ENCODE measurements around the gene EFNA2. TPM values are rescaled to one million over a fixed set of nuclear protein-coding genes. Genes with fewer than 3 reads are reported as not detected.

Gene EFNA2
- total RNA-seq, 1 experiment from 2014 or later: not detected

- Histone ChIP-seq H3K9ac (ENCODE audit: low read length) (no peak overlapping the region), H3K4me1 (ENCODE audit: insufficient read depth, low read length) (peaks cover 8% of the 10 kb centered on the region), H3K27me3 (ENCODE audit: low read length) (no peaks in the 10 kb centered on the region), H3F3A (ENCODE audit: low read length, unreplicated experiment) (no peaks in the 10 kb centered on the region), H4K20me1 (ENCODE audit: low read length) (no peaks in the 10 kb centered on the region), H3K9me2 (replicated peaks; ENCODE audit: low read length) (no peaks in the 10 kb centered on the region), H2AFZ (ENCODE audit: low read length) (no peak overlapping the region), H3K4me3 (ENCODE audit: low read length) (no peak overlapping the region), H3K79me2 (ENCODE audit: low read length) (no peaks in the 10 kb centered on the region), H3K36me3 (ENCODE audit: low read depth, low read length) (no peaks in the 10 kb centered on the region), H3K4me2 (ENCODE audit: low read length) (peak overlapping the region; percentile 66), H3K9me3 (ENCODE audit: low read length) (no peaks in the 10 kb centered on the region), H3K27ac (ENCODE audit: low read length) (no peak overlapping the region)
- ChIA-PET CTCF (interaction anchor here (1.2 kb wide), 1 partner anchor 41 kb away, joined by 3 read pairs; a partner anchor contains a TSS), POLR2A (ENCODE audit: unreplicated experiment) (no interaction called here)
- TF ChIP-seq EZH2phosphoT487 (IDR thresholded peaks at IDR 0.05; ENCODE audit: borderline replicate concordance, low read length): no peak
- intact Hi-C loops (cut with micrococcal nuclease): no loop called here
- DNase-seq: no peak
- no peak for ATAC-seq
- no TSS peak for BruUV-seq (replicated peaks)
Observed at GRCh38 chr19:1313695-1314613, 28.3 kb downstream of the EFNA2 start.

GRCh38 chr19:1315470-1316166 is 29.9 kb downstream of the EFNA2 start:
- no peak overlapping the region for H3K27ac ChIP-seq (ENCODE audit: low read length)
- DNase-seq: peak; percentile 50
- CTCF ChIA-PET: interaction anchor here (0.6 kb wide), 1 partner anchor 53 kb away, joined by 4 read pairs; no protein-coding TSS in a partner anchor

GRCh38 chr19:1316466-1316865 is 30.8 kb downstream of the EFNA2 start:
- Histone ChIP-seq H2AFZ (ENCODE audit: low read length) (no peak overlapping the region), H3K27me3 (ENCODE audit: low read length) (no peaks in the 10 kb centered on the region), H3K9ac (ENCODE audit: low read length) (no peak overlapping the region), H4K20me1 (ENCODE audit: low read length) (no peaks in the 10 kb centered on the region), H3K79me2 (ENCODE audit: low read length) (no peaks in the 10 kb centered on the region), H3K36me3 (ENCODE audit: low read depth, low read length) (no peaks in the 10 kb centered on the region), H3K4me2 (ENCODE audit: low read length) (0 out of 2 replicates have a peak overlapping the region, but pooled peaks have one; percentile 80), H3K9me2 (replicated peaks; ENCODE audit: low read length) (no peaks in the 10 kb centered on the region), H3K4me1 (ENCODE audit: insufficient read depth, low read length) (peaks cover 8% of the 10 kb centered on the region), H3F3A (ENCODE audit: low read length, unreplicated experiment) (no peaks in the 10 kb centered on the region), H3K4me3 (ENCODE audit: low read length) (no peak overlapping the region), H3K27ac (ENCODE audit: low read length) (no peak overlapping the region), H3K9me3 (ENCODE audit: low read length) (no peaks in the 10 kb centered on the region)
- TF ChIP-seq EZH2phosphoT487 (IDR thresholded peaks at IDR 0.05; ENCODE audit: borderline replicate concordance, low read length): no peak
- DNase-seq (no peak), ATAC-seq (no peak)
- no TSS peak for BruUV-seq (replicated peaks)
- intact Hi-C loops (cut with micrococcal nuclease): no loop called here
- CTCF ChIA-PET: no interaction called here
- POLR2A ChIA-PET (ENCODE audit: unreplicated experiment): no interaction called here

More at GRCh38 chr19:1315470-1316166, 29.9 kb downstream of the EFNA2 start:
- Histone ChIP-seq H2AFZ (ENCODE audit: low read length) (peak overlapping the region; percentile 72), H3K4me2 (ENCODE audit: low read length) (peak overlapping the region; percentile 80), H3K9me2 (replicated peaks; ENCODE audit: low read length) (no peaks in the 10 kb centered on the region), H3K79me2 (ENCODE audit: low read length) (no peaks in the 10 kb centered on the region), H3K36me3 (ENCODE audit: low read depth, low read length) (no peaks in the 10 kb centered on the region), H3K9me3 (ENCODE audit: low read length) (no peaks in the 10 kb centered on the region), H3K9ac (ENCODE audit: low read length) (no peak overlapping the region), H3K4me1 (ENCODE audit: insufficient read depth, low read length) (peaks cover 8% of the 10 kb centered on the region), H3K4me3 (ENCODE audit: low read length) (peak overlapping the region; percentile 60), H4K20me1 (ENCODE audit: low read length) (no peaks in the 10 kb centered on the region), H3F3A (ENCODE audit: low read length, unreplicated experiment) (no peaks in the 10 kb centered on the region), H3K27me3 (ENCODE audit: low read length) (no peaks in the 10 kb centered on the region)
- peak; percentile 75 for ATAC-seq
- POLR2A ChIA-PET (ENCODE audit: unreplicated experiment): no interaction called here
- BruUV-seq (replicated peaks): no TSS peak
- intact Hi-C loops (cut with micrococcal nuclease): no loop called here
- TF ChIP-seq CTCF (conservative IDR thresholded peaks at IDR 0.05; ENCODE audit: low read depth, low read length): peak; percentile 70
- no peak for TF ChIP-seq EZH2phosphoT487 (IDR thresholded peaks at IDR 0.05; ENCODE audit: borderline replicate concordance, low read length)

Data from PC-3 (cell line).